MM.1S (cell line): ENCODE data around the gene HPS4.

ENCODE experiments used
- EZH2 ChIP-seq: fragments of 300-600 bp; sonication (generic); optimal IDR thresholded peaks from 2 replicates; pipeline ENCODE3; 2017; ENCODE audit warnings: low read depth, mild to moderate bottlenecking, antibody characterized with exemption, low read length, mixed read lengths
- EZH2phosphoT487 ChIP-seq: fragments of 300-600 bp; sonication (generic); IDR thresholded peaks from 2 replicates; pipeline ENCODE4 v1.6.1; 2018; ENCODE audit warnings: antibody characterized with exemption, low read length
- TF ChIP-seq, protein P1 (sequence below): fragments of 300-600 bp; sonication (generic); IDR thresholded peaks from 2 replicates; pipeline ENCODE4 v1.5.1; 2016; ENCODE audit warnings: antibody characterized with exemption, low read length, mixed read lengths

DNA sequence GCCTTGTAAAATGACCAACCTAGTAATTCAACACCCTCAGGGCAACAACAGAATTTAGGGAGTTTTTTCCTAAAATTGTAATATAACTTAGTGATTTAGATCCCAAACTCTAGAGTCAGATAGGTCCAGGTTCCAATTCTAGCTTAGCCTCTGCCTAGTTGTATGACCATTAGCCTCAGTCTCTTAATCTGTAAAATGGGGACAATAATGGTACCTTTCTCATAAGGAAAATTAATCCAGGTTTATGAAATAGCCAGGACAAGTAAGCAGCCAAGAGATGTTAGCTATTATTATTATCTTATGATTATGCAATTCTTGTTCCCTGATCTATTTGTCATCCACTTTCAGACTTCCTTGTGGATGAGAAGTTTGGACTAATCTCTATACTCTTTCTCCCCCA lies 24.6 kb upstream of the HPS4 start:
- TF ChIP-seq EZH2 (no peak), EZH2phosphoT487 (no peak)
- TF ChIP-seq, protein P1, sequence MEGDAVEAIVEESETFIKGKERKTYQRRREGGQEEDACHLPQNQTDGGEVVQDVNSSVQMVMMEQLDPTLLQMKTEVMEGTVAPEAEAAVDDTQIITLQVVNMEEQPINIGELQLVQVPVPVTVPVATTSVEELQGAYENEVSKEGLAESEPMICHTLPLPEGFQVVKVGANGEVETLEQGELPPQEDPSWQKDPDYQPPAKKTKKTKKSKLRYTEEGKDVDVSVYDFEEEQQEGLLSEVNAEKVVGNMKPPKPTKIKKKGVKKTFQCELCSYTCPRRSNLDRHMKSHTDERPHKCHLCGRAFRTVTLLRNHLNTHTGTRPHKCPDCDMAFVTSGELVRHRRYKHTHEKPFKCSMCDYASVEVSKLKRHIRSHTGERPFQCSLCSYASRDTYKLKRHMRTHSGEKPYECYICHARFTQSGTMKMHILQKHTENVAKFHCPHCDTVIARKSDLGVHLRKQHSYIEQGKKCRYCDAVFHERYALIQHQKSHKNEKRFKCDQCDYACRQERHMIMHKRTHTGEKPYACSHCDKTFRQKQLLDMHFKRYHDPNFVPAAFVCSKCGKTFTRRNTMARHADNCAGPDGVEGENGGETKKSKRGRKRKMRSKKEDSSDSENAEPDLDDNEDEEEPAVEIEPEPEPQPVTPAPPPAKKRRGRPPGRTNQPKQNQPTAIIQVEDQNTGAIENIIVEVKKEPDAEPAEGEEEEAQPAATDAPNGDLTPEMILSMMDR, result no peak
